SKM-1 treated with dmso at 0.1 percent for 144 hours (cell line): ENCODE measurements around the gene RNF222.
"Not testable (repeated sequence)": the region's sequence is repeated elsewhere in the genome, so short reads cannot be mapped to it uniquely, and the experiment has no call there.

Source experiments
- DNase-seq: peaks from one replicate; lab custom pipeline; 2025; ENCODE audit not compliant: unreplicated experiment; lab: John Stamatoyannopoulos, UW

Gene RNF222

GRCh38 chr17:8347001-8347400 lies 50.6 kb downstream of the RNF222 start:
- not testable (repeated sequence) for DNase-seq

- no peak for DNase-seq
These were observed 51.5 kb downstream of the RNF222 start for GRCh38 chr17:8345951-8346665.

- peak; percentile 10 for DNase-seq
These were observed 52.5 kb downstream of the RNF222 start for GRCh38 chr17:8345052-8345690.

- no peak for DNase-seq
These were observed 56.2 kb downstream of the RNF222 start for GRCh38 chr17:8341456-8341855.
